ENCODE measurements around the gene DMC1. TPM values are rescaled to one million over a fixed set of nuclear protein-coding genes. Genes with fewer than 3 reads are reported as not detected.

Gene DMC1
- total and polyA plus RNA-seq, 2 of the 13 experiments (the other 11 are each of a cell fraction or from before 2014, with no cell fraction given): 0.82 TPM; not detected in 1

GRCh38 chr22:38506118-38506962, 63.6 kb downstream of the DMC1 start, which contains the start of gene DDX17 (continued):
- TF ChIP-seq ZNF570 (CRISPR knock-in tag; IDR thresholded peaks at IDR 0.05; ENCODE audit: borderline replicate concordance) (no peak), TBX2 (CRISPR knock-in tag; IDR thresholded peaks at IDR 0.05; ENCODE audit: borderline replicate concordance) (0 out of 2 replicates have a peak, but pooled peaks have one; percentile 46), TCF7 (IDR thresholded peaks at IDR 0.05; ENCODE audit: low read depth) (no peak), ZNF468 (CRISPR knock-in tag; IDR thresholded peaks at IDR 0.05) (no peak), ZNF552 (CRISPR knock-in tag; IDR thresholded peaks at IDR 0.05; ENCODE audit: borderline replicate concordance) (no peak), ZBTB21 (CRISPR knock-in tag; IDR thresholded peaks at IDR 0.05) (peak; percentile 51; the same call in 1 of the 2 replicates)
- TF ChIP-seq, protein P1, sequence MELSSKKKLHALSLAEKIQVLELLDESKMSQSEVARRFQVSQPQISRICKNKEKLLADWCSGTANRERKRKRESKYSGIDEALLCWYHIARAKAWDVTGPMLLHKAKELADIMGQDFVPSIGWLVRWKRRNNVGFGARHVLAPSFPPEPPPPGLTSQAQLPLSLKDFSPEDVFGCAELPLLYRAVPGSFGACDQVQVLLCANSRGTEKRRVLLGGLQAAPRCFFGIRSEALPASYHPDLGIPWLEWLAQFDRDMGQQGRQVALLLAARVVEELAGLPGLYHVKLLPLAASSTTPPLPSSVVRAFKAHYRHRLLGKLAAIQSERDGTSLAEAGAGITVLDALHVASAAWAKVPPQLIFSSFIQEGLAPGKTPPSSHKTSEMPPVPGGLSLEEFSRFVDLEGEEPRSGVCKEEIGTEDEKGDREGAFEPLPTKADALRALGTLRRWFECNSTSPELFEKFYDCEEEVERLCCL (CRISPR knock-in tag; IDR thresholded peaks at IDR 0.05; ENCODE audit: borderline replicate concordance): no peak

DNA sequence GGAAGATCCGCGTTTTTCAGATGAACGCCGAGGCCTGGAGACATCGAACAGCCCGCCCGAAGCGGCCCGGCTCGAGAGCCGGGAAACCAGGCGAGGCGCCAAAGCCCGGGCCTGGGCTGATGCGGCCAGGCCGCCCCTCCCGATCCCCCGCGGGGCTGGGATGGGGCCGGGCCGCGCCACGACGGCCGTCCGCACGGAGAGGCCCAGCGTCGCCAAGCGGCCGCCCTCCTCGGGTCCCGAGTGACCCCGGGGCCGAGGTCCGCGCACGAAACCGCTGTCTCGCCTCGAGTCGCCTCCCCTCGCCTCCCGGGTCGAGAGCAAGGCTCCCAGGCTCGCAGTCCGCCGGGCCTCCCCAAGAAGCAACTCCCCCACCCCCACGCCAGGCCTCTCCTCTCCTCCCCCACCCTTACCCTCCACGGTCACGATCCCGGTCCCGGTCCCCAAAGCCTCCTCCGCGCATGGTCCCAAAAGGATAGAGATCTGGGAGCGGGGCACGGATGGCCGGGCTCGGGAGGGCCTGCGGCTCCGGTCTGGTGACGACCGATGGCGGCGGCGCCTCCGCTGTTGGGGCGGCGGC, 64.4 kb downstream of the DMC1 start:
- CTCF ChIA-PET (ENCODE audit: low intra/inter-chr PET ratio, low total read pairs): no interaction called here
- peaks cover 8 to 16% of the 10 kb centered on the region in 2 experiments; a peak in 3 of 5 replicates for H3K36me3 ChIP-seq (replicated peaks in 1 of 2; ENCODE audit: control insufficient read depth in 1 of 2, insufficient read depth in 2 of 2, low read length in 2 of 2)
- no peak for DNase-seq (ENCODE audit: low spot score)
- no peak overlapping the region for H2AFZ ChIP-seq (ENCODE audit: low read length)
- FAIRE-seq: no peak
- peak overlapping the region; percentile 93 for H3K4me2 ChIP-seq (ENCODE audit: low read depth, low read length)
- H3K27ac ChIP-seq (ENCODE audit: extremely low read length, insufficient read depth, low read length): peak overlapping the region; percentile 97
- no TSS peak for BruUV-seq (replicated peaks)
- POLR2A ChIA-PET: no interaction called here
- peak overlapping the region; percentile 99 for H3K9ac ChIP-seq (ENCODE audit: insufficient read depth, low read depth, low read length)
- WGBS (ENCODE audit: low lambda C conversion rate): 0% methylated on average over 2 of the region's 69 CpGs
- peak; percentile 74 for ATAC-seq
- peaks cover 67% of the 10 kb centered on the region for H3K4me1 ChIP-seq (ENCODE audit: insufficient read depth, low read length)
- peak overlapping the region; percentile 93 to 99 (median 96) for H3K4me3 ChIP-seq (replicated peaks in 1 of 3; ENCODE audit: insufficient read depth in 1 of 3, low read depth in 2 of 3, low read length in 3 of 3)
- H4K20me1 ChIP-seq (ENCODE audit: insufficient read depth, low read length): peaks cover 40% of the 10 kb centered on the region
- intact Hi-C loops (cut with micrococcal nuclease; ENCODE audit: unreplicated experiment) (loop anchor here (5.0 kb wide), 1 partner anchor 43 kb away; no protein-coding TSS in a partner anchor), in situ Hi-C loops (cut with HindIII; ENCODE audit: extremely low pct_ligation_motif_present, low pct_unique_long_range_greater_than_20kb) (no loop called here)
- no peaks in the 10 kb centered on the region for H3K9me3 ChIP-seq (ENCODE audit: low read length)
- H3K27me3 ChIP-seq (ENCODE audit: control insufficient read depth in 1 of 2, insufficient read depth in 2 of 2, low read length in 2 of 2): no peaks in the 10 kb centered on the region; a peak in 1 of 5 replicates
- H3K79me2 ChIP-seq (ENCODE audit: insufficient read depth, low read length): peaks cover 52% of the 10 kb centered on the region
- TF ChIP-seq ZMAT3 (CRISPR knock-in tag; conservative IDR thresholded peaks at IDR 0.05): no peak
- no peak for TF ChIP-seq ZFP1 (CRISPR knock-in tag; IDR thresholded peaks at IDR 0.05)
- TF ChIP-seq ZNF710 (CRISPR knock-in tag; IDR thresholded peaks at IDR 0.05; ENCODE audit: borderline replicate concordance): peak; percentile 61; the same call in 1 of the 2 replicates
- no peak for TF ChIP-seq ZSCAN5A (CRISPR knock-in tag; IDR thresholded peaks at IDR 0.05; ENCODE audit: borderline replicate concordance)
- no peak for TF ChIP-seq ZNF512B (CRISPR knock-in tag; IDR thresholded peaks at IDR 0.05; ENCODE audit: borderline replicate concordance)
- TF ChIP-seq ESRRA (CRISPR knock-in tag; IDR thresholded peaks at IDR 0.05; ENCODE audit: low read depth): peak; percentile 22; the same call in 1 of the 2 replicates
